OCI-LY7 (cell line): ENCODE data around the gene LSM4. TPM values are rescaled to one million over a fixed set of nuclear protein-coding genes. Genes with fewer than 3 reads are reported as not detected.

ENCODE experiments used
- BruUV-seq: library from RNA; stranded (reverse); fragments of 400-500 nt; replicated peaks from 2 replicates; lab custom pipeline; 2021; lab: Mats Ljungman, UMichigan
- CTCF ChIA-PET: fragments of 300-600 bp; sonication (Branson Sonifier 250); formaldehyde crosslinking; loops from one replicate; lab custom pipeline; 2022; ENCODE audit warnings: antibody characterized with exemption; ENCODE audit not compliant: unreplicated experiment; lab: Charles Lee
- POLR2A ChIA-PET: fragments of 300-600 bp; sonication (Branson Sonifier 250); formaldehyde crosslinking; loops from one replicate; lab custom pipeline; 2022; ENCODE audit warnings: antibody characterized with exemption; lab: Charles Lee
- DNase-seq: peaks from one replicate; pipeline ENCODE4 v3.0.0-alpha.2; 2015; ENCODE audit warnings: low spot score
- H2AFZ ChIP-seq: fragments of 200-600 bp; sonication (generic), shearing (Covaris generic); 2 replicates; pipeline ENCODE4 v1.6.1; 2014; ENCODE audit warnings: mild to moderate bottlenecking, antibody characterized with exemption, low read length, moderate library complexity
- H3K27ac ChIP-seq: fragments of 200-600 bp; sonication (generic); 2 replicates; pipeline ENCODE4 v1.5.1; 2014; ENCODE audit warnings: mixed run types, low read depth, mild to moderate bottlenecking, moderate library complexity, low read length, inconsistent platforms; ENCODE audit not compliant: poor library complexity, severe bottlenecking
- H3K36me3 ChIP-seq: fragments of 200-600 bp; sonication (generic); 2 replicates; pipeline ENCODE4 v1.6.1; 2014; ENCODE audit warnings: mild to moderate bottlenecking, antibody characterized with exemption, low read length, moderate library complexity, mixed read lengths; ENCODE audit not compliant: insufficient read depth
- H3K4me1 ChIP-seq: fragments of 200-600 bp; sonication (generic); 2 replicates; pipeline ENCODE4 v1.5.1; 2014; ENCODE audit warnings: mild to moderate bottlenecking, low read length; ENCODE audit not compliant: insufficient read depth, poor library complexity, severe bottlenecking
- H3K4me2 ChIP-seq: fragments of 200-600 bp; sonication (generic); 2 replicates; pipeline ENCODE4 v1.6.1; 2014; ENCODE audit warnings: mild to moderate bottlenecking, low read length
- H3K4me3 ChIP-seq: fragments of 200-600 bp; sonication (generic); 2 replicates; pipeline ENCODE4 v1.5.1; 2014; ENCODE audit warnings: mild to moderate bottlenecking, low read depth, low read length; ENCODE audit not compliant: poor library complexity, severe bottlenecking
- H3K79me2 ChIP-seq: fragments of 200-600 bp; sonication (generic); 2 replicates; pipeline ENCODE4 v1.6.1; 2016; ENCODE audit warnings: low read depth, mild to moderate bottlenecking, low read length, moderate library complexity, mixed read lengths; ENCODE audit not compliant: insufficient read depth
- H3K9me2 ChIP-seq: fragments of 200-600 bp; sonication (generic); 2 replicates; pipeline ENCODE4 v1.6.1; 2016; ENCODE audit warnings: mild to moderate bottlenecking, low read length, mixed read lengths; ENCODE audit not compliant: insufficient read depth
- H3K9me3 ChIP-seq: fragments of 200-600 bp; sonication (generic); 2 replicates; pipeline ENCODE4 v1.6.1; 2014; ENCODE audit warnings: mild to moderate bottlenecking, mixed run types, low read length, mixed read lengths
- H4K20me1 ChIP-seq: fragments of 200-600 bp; sonication (generic); 2 replicates; pipeline ENCODE4 v1.6.1; 2014; ENCODE audit warnings: mild to moderate bottlenecking, antibody characterized with exemption, low read length, moderate library complexity, mixed read lengths; ENCODE audit not compliant: insufficient read depth
- CTCF ChIP-seq: fragments of 200-600 bp; sonication (generic); conservative IDR thresholded peaks from 2 replicates; pipeline ENCODE4 v1.5.1; 2014; ENCODE audit warnings: mild to moderate bottlenecking, antibody characterized with exemption, low read length, moderate library complexity, mixed read lengths
- EZH2phosphoT487 ChIP-seq: fragments of 200-600 bp; sonication (generic); IDR thresholded peaks from 2 replicates; pipeline ENCODE4 v1.6.1; 2018; ENCODE audit warnings: low read depth, borderline replicate concordance, mild to moderate bottlenecking, mixed run types, antibody characterized with exemption, low read length, moderate library complexity, mixed read lengths
- intact Hi-C: fragments of 100-400 bp; cut with micrococcal nuclease; formaldehyde crosslinking; loops from one replicate; pipeline ENCODE4 v1.10.0; 2022; ENCODE audit not compliant: unreplicated experiment
- total RNA-seq, 2 experiments: library from RNA; depleted of rRNA in 1 of 2; stranded (reverse); fragments of >200 nt in 1 of 2; shearing (Covaris generic) in 1 of 2; gene quantifications; 2 replicates each; pipeline ENCODE4 v1.2.3, GENCODE V29; 2014 to 2022

The LSM4 gene
- total RNA-seq, 2 experiments from 2014 or later: 232 to 451 TPM

GRCh38 chr19:18269070-18269723, 53.7 kb downstream of the LSM4 start:
- Histone ChIP-seq H3K4me1 (peaks cover 11% of the 10 kb centered on the region), H3K36me3 (no peaks in the 10 kb centered on the region), H3K9me2 (no peaks in the 10 kb centered on the region), H3K79me2 (no peaks in the 10 kb centered on the region), H3K4me3 (no peak overlapping the region), H2AFZ (no peak overlapping the region), H3K9me3 (no peaks in the 10 kb centered on the region), H3K27ac (no peak overlapping the region), H3K4me2 (no peak overlapping the region), H4K20me1 (no peaks in the 10 kb centered on the region; the same call in 1 of the 2 replicates)
- BruUV-seq: no TSS peak
- intact Hi-C loops: no loop called here
- no peak for TF ChIP-seq CTCF
- TF ChIP-seq EZH2phosphoT487: no peak
- POLR2A ChIA-PET: interaction anchor here (0.6 to 1.2 kb wide), 3 partner anchors 15 to 59 kb away, joined by 3 to 6 read pairs (median 5); no protein-coding TSS in a partner anchor
- no peak for DNase-seq
- CTCF ChIA-PET: interaction anchor here (1.2 kb wide), 1 partner anchor 60 kb away, joined by 5 read pairs; no protein-coding TSS in a partner anchor

DNA sequence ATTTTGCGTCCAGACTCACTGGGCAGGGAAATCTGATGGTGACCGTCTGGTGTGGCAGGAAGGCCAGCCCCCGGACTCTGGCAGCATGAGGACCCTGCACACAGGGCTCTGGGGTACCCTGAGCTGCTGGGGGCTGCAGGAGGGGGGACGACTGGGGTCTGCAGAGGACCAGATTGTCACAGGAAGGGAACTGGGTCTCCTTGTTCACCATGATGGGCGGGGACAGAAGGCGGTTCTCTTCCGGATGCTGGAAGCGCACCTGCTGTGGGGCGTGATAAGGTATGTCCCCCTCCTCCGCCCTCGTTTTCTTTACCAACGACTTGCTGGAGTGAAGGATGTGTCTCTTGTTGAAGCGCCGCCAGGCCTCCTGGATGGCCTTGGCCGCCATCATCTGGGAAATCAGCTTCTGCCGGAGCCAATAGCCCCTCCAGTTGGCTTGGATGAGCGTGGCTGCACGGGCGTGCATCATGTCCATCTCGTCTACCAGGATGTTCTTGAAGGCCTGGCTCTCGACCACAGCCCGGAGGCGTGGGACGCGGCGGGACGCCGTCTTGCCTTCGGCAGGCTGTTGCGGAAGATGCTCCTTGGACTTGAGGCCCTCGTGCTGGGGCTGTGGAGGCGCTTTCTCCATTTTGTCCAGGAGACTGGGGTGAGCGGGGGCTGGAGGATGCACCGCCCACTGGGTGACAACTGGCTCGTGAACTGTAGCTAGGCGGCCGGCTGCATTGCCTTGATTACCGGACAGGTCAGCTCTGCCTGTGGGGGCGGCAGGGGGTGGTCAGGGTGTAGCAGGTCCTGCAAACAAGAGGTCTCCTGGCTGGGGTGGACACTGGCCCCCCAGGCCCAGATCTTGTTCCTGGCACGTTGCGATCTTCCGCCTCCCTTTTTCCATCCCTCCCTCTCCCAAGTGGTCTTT, 55.8 kb downstream of the LSM4 start:
- Histone ChIP-seq H3K9me3 (no peaks in the 10 kb centered on the region), H3K27ac (no peak overlapping the region), H4K20me1 (no peaks in the 10 kb centered on the region; the same call in 1 of the 2 replicates), H3K79me2 (no peaks in the 10 kb centered on the region), H3K9me2 (no peaks in the 10 kb centered on the region), H3K4me1 (peaks cover 11% of the 10 kb centered on the region), H3K4me2 (no peak overlapping the region), H2AFZ (no peak overlapping the region), H3K4me3 (no peak overlapping the region), H3K36me3 (no peaks in the 10 kb centered on the region)
- ChIA-PET CTCF (no interaction called here), POLR2A (interaction anchor here (0.5 to 0.6 kb wide), 2 partner anchors 57 to 134 kb away, joined by 3 read pairs; no protein-coding TSS in a partner anchor)
- DNase-seq: no peak
- no TSS peak for BruUV-seq
- TF ChIP-seq EZH2phosphoT487 (no peak), CTCF (no peak)
- intact Hi-C loops: no loop called here
